B cell (primary cell): ENCODE data around the gene PLK2.

Experiments
- CTCF ChIP-seq: fragments of 200-600 bp; IDR thresholded peaks from one replicate; pipeline ENCODE4 v1.8.0; 2022; ENCODE audit warnings: antibody characterized with exemption, mild to moderate bottlenecking
- EZH2 ChIP-seq: IDR thresholded peaks from 2 replicates; pipeline ENCODE4 v1.6.1; 2012; ENCODE audit warnings: borderline replicate concordance, low read depth, mild to moderate bottlenecking, moderate library complexity, low read length; ENCODE audit not compliant: insufficient read depth, poor library complexity, severe bottlenecking

GRCh38 chr5:58504766-58505165, 44.9 kb upstream of the PLK2 start:
- no peak for TF ChIP-seq CTCF
- no peak for TF ChIP-seq EZH2
